Lower leg skin (tissue), 4 donors: ENCODE results near the gene CNTF. TPM values are rescaled to one million over a fixed set of nuclear protein-coding genes. Genes with fewer than 3 reads are reported as not detected.

Experiments
- DNase-seq, 2 donors: peaks; one replicate each; pipeline ENCODE4 v3.0.0-alpha.2; 2019; ENCODE audit warnings: low spot score in 2 of 2
- H3K4me3 ChIP-seq: fragments of 200-600 bp; sonication (generic); 2 replicates; pipeline ENCODE4 v1.5.1; 2017; ENCODE audit warnings: mild to moderate bottlenecking, low read depth; ENCODE audit not compliant: poor library complexity, severe bottlenecking
- POLR2A ChIP-seq, 2 donors: fragments of 450-650 bp; IDR thresholded peaks; one replicate each; pipeline ENCODE4 v1.6.1; 2016 to 2017; ENCODE audit warnings: antibody characterized with exemption in 2 of 2, mild to moderate bottlenecking in 1 of 2, moderate library complexity in 1 of 2
- WGBS, 2 donors: methylation state at CpG; one replicate each; pipeline ENCODE4 v1.1.5; 2018; 5-methylcytosine and 5-hydroxymethylcytosine counted together
- intact Hi-C: fragments of 100-400 bp; cut with DNase I; formaldehyde crosslinking; loops from one replicate; pipeline ENCODE4 v1.15.0; 2023; ENCODE audit warnings: low total_unique reads
- total RNA-seq, 4 donors: library from RNA; depleted of rRNA; stranded (reverse); fragments of >200 nt; gene quantifications; one replicate each; pipeline ENCODE4 v1.1.0, GENCODE V29; 2016
- TF ChIP-seq, protein P1 (sequence below), 3 donors: fragments of 450-650 bp; IDR thresholded peaks; one replicate each; pipeline ENCODE4 v1.5.1; 2016; ENCODE audit warnings: antibody characterized with exemption in 3 of 3, mild to moderate bottlenecking in 3 of 3, moderate library complexity in 2 of 3

CNTF gene
- total RNA-seq, 4 donors from 2014 or later = 0.89 to 2.3 (median 1.6) TPM

DNA sequence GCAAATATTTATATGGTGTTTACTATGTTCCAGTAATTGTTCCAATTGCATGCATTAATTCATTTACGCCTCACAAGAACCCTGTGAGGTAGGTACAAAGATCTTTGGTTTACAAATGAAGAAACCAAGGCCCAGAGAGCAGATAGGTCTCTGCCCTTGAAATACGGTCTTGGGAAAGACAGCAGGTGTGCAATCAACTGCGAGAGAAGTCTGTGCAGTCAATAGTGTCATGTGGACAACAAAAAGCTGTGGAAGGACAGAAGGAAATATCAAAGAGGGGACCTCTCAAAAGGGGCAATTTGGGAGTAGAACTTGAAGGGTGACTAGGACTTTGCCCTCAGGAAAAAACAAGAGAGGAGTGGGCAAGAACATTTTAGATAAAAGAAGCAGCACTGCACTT lies 8.9 kb downstream of the CNTF start:
- no peak overlapping the region for H3K4me3 ChIP-seq
- TF ChIP-seq, protein P1, sequence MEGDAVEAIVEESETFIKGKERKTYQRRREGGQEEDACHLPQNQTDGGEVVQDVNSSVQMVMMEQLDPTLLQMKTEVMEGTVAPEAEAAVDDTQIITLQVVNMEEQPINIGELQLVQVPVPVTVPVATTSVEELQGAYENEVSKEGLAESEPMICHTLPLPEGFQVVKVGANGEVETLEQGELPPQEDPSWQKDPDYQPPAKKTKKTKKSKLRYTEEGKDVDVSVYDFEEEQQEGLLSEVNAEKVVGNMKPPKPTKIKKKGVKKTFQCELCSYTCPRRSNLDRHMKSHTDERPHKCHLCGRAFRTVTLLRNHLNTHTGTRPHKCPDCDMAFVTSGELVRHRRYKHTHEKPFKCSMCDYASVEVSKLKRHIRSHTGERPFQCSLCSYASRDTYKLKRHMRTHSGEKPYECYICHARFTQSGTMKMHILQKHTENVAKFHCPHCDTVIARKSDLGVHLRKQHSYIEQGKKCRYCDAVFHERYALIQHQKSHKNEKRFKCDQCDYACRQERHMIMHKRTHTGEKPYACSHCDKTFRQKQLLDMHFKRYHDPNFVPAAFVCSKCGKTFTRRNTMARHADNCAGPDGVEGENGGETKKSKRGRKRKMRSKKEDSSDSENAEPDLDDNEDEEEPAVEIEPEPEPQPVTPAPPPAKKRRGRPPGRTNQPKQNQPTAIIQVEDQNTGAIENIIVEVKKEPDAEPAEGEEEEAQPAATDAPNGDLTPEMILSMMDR (IDR thresholded peaks at IDR 0.05) = no peak
- WGBS, 2 donors = 90 to 92% methylated on average over 3 of the region's 3 CpGs
- intact Hi-C loops = loop anchor here (10.0 kb wide), 1 partner anchor 57 kb away; the partner anchor contains the start of genes LPXN and ZFP91
- DNase-seq = no peak

DNA sequence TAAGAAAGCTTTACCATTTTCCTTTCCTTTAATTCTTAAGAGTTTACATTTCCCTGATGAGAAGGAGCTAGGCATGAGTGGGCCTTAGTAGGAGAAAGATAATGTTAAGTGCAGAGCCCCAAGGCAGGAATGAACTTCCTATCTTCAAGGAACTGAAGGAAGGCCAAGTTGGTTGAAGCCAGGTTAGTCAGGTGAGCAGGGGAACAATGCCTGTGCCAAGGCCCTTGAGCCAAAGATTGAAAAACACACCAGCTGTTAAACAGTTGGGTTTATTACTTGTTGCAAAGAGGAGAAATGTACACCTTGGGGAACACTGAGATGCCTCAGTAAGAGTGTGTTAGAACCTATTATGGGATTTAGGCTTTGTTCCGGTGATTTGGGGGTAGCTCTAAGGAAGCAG lies 10.0 kb downstream of the CNTF start:
- intact Hi-C loops = loop anchor here (10.0 kb wide), 1 partner anchor 58 kb away; the partner anchor contains the start of genes LPXN and ZFP91
- no peak for DNase-seq
- H3K4me3 ChIP-seq = no peak overlapping the region
- WGBS, 2 donors = 88 to 97% methylated on average over 1 of the region's 1 CpG
- TF ChIP-seq POLR2A (IDR thresholded peaks at IDR 0.05) = no peak
- TF ChIP-seq, protein P1 (IDR thresholded peaks at IDR 0.05) = no peak

DNA sequence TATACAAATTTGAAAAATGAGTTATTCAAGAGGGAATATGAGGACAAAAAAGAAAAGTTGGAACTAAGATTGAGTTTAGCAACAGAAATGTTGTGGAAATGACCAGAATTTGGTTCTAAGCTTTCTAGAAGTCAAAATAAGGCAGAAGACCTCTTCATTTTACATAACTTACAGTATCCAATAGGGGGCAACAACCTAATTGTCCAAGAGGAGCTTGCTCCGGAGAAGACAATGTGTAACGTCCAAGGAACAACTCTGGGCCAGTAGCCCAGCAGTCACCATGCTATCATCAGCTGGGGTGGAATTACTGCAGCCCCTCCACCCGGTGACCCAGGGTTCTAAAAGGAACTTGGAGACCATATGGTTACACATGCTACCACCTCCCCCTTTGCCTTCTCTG lies 14.1 kb downstream of the CNTF start:
- intact Hi-C loops = loop anchor here (10.0 kb wide), 1 partner anchor 62 kb away; the partner anchor contains the start of genes LPXN and ZFP91
- H3K4me3 ChIP-seq = no peak overlapping the region
- no peak for DNase-seq
- WGBS, 2 donors = 65 to 74% methylated on average over 3 of the region's 3 CpGs
- TF ChIP-seq POLR2A (IDR thresholded peaks at IDR 0.05) = no peak
- TF ChIP-seq, protein P1 (IDR thresholded peaks at IDR 0.05) = no peak

DNA sequence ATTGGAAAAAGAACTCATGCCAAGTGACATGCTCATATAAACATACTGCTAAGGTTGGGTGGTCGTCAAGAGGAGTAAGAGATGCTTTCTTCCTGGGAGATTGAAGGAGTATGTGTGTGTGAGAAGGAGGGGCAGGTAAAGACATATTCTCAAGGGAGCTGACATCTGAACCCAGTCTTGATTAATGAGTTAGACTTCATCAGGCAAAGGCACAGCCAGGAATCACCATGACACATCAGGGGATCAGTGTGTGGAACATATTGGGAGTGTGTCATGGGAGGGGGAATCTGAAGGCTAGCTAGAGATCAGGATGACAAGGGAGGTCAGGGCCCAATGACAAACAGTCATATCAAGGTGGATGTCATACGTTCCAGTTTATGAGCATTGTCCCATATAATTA lies 14.9 kb downstream of the CNTF start:
- 59 to 67% methylated on average over 2 of the region's 2 CpGs for WGBS, 2 donors
- no peak overlapping the region for H3K4me3 ChIP-seq
- intact Hi-C loops = loop anchor here (10.0 kb wide), 1 partner anchor 63 kb away; the partner anchor contains the start of genes LPXN and ZFP91
- TF ChIP-seq POLR2A (IDR thresholded peaks at IDR 0.05) = no peak
- TF ChIP-seq, protein P1 (IDR thresholded peaks at IDR 0.05) = no peak
- no peak for DNase-seq

DNA sequence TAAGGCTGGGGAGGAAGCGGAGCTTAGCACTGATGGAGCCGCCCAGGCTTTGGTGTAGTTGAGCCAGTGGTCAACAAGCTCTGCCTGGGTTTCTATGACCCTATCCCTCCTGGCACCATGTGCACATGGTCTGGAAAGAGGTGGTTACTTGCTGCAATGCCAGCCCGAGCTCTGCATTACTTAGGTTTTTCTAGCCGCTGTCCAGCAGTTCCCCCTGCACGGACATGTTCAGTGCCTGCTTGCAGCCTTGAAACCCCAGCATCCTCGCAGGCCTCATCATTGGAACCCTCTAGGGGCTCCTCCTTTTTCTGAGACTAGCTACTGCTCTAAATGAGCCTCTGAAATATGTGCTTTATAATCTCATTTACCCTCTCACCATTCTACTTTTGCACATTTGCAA lies 16.6 kb downstream of the CNTF start:
- TF ChIP-seq, protein P1 (IDR thresholded peaks at IDR 0.05) = no peak
- no peak for TF ChIP-seq POLR2A (IDR thresholded peaks at IDR 0.05)
- intact Hi-C loops = loop anchor here (10.0 kb wide), 1 partner anchor 64 kb away; the partner anchor contains the start of genes LPXN and ZFP91
- 91 to 94% methylated on average over 6 of the region's 6 CpGs for WGBS, 2 donors
- H3K4me3 ChIP-seq = no peak overlapping the region
- DNase-seq = no peak

DNA sequence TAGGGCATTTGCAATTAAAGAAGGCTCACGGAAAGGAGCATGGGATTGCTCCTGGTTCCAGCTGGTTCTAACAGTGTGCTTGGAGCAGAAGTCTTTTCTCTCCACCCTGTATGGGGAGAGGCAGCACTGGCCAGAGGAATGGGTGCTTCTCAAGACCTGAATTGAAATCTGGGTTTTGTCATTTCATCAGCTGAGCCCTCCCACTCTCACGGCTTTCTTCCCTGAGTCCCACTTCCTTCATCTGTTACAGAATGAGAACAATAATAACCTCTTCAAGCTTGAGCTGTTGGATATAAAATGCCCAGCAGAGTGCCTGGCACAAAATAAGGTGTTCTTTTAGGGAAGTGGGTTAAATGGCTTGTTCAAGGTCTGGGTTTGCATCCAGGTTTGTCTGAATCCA lies 17.2 kb downstream of the CNTF start:
- H3K4me3 ChIP-seq = no peak overlapping the region
- TF ChIP-seq, protein P1 (IDR thresholded peaks at IDR 0.05) = no peak
- TF ChIP-seq POLR2A (IDR thresholded peaks at IDR 0.05) = no peak
- 77 to 86% methylated on average over 2 of the region's 2 CpGs for WGBS, 2 donors
- intact Hi-C loops = loop anchor here (10.0 kb wide), 1 partner anchor 65 kb away; the partner anchor contains the start of genes LPXN and ZFP91
- no peak for DNase-seq
